ENCODE data around the gene NFIB.

The NFIB gene

DNA sequence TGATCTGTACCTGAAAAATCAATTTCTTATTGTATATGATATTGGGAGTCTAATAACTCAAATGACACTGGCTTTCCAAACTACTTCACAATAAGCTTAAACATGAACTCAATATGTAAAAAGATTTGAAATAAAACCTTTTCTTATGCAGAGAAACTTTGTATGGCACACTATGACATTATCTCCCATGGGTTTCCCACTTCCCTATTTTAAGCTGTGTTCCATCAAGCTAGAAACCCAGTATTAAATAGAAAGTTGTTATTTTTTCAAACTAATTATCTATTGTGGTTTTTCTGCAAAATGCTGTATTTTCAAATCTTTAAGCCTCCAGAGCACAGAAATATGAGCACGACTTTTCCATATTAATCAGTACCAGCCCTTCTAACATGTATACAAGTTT, 174.7 kb downstream of the NFIB start:
- DNase-seq: no peak

- DNase-seq: no peak
Measured at GRCh38 chr9:14136646-14137370, 177.1 kb downstream of the NFIB start.

- peak; percentile 30 for DNase-seq
Measured at GRCh38 chr9:14136047-14136635, 177.8 kb downstream of the NFIB start.

DNA sequence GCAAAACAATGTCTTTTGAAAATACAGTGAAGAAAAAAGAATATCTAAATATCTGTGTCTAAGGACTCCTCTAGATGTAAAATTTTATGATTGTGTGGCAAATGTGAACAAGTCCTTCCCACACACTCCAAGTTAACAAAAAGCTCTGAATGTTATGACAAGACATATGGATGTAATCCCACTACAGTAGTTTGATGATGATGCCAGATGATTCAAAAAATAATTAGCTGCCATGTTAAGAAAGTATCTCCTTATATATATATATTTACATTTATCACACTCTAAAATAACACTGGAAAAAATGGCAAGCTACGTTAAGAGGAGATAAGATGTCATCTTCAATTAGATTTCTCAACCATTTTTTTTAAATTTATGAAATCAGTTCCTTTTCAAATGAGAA, 178.5 kb downstream of the NFIB start:
- DNase-seq: no peak

DNA sequence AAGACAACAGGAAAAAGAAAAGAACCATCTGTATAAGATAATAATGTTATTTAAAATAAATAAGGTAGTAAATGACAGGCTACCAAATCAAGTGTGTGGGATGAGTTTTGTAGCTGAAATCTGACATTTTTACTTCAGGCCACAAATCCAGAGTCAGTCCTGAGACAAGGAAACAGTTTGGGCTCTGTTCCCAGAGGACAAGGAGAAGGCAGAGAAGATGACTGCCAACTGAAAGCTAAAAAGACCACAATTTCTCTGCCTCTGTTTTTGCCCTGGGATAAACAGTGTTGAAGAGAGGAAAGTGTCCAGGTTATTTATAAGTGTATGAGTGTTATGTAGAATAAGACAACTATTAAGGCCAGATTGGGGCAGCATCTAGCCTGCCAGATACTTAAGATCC, 180.5 kb downstream of the NFIB start:
- DNase-seq: no peak

DNA sequence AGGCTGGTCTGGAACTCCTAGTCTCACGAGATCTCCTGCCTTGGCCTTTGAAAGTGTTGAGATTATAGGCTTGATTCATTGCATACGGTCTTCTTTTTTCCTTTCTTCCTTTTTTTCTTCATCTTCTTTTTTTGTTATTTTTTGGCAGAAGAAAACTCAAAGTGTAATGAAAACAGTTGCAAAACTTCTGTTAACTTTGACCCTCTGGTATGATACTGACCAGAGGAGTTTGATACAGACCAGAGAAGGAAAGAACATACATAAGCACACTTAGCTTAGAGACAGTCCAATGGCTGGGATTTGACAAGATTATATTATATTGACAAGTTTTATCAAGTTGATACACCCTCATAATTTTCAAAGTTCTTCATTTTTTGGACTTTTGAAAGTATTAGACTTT, 181.2 kb downstream of the NFIB start:
- DNase-seq: no peak

GRCh38 chr9:14131356-14132088, 182.4 kb downstream of the NFIB start:
- peak; percentile 75 for DNase-seq

GRCh38 chr9:14127656-14128055, 186.3 kb downstream of the NFIB start:
- no peak for DNase-seq

DNA sequence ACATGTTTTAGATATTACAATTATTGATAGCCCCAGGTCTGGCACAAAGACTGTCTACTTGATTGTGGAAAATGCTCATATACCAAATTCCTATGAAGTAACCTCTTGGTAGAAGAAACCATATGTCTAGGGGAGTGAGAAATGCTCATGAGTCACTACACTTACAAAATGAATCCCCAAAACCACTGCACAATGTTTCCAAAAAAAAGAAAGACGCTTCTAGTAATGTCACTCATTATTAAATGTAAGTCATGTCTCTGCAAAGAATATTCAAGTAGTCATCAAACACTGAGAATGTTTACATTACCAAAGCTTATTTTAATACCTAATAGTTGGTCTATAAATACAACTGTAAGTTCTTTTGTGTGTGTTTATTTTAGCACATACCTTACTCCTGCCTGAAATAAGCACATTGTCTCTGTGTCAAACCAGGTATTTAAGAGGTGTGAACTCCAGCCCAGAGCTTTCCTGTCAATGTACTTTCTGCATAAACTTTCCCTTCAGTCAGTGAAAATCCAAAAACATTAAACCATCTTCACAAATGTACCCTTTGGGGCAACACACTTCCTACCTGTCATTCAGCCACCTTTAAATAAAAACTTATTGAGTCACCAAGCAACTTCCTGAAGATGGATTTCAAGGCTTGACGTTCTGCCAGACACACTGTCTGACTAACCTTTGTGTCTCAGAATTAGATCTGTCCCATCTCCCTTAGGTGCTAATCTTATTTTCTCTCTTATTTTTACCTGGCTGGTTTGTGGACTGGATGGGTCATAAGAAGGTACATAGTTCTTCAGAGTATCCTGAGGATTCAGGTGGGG, 194.0 kb downstream of the NFIB start:
- no peak for DNase-seq

DNA sequence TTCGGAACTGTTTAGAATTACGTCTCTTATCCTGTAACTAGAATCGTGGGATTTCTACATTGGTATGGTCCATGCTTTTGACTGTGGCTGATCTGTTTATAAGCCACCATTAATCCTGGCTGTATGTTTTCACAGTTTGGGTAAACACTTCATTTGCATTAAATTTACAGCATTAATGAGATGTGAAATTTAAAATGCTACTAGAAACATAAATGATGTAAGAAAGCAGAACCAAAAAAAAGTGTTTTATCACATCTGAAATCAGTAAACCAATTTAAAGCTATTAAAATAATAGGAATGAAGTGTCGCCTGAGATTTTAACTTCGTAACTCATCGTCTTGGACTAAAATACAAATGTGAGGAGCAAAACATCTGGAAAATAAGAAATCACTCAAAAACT, 201.7 kb downstream of the NFIB start:
- no peak for DNase-seq

- no peak for DNase-seq
Measured at GRCh38 chr9:14111696-14112095, 202.2 kb downstream of the NFIB start.

DNA sequence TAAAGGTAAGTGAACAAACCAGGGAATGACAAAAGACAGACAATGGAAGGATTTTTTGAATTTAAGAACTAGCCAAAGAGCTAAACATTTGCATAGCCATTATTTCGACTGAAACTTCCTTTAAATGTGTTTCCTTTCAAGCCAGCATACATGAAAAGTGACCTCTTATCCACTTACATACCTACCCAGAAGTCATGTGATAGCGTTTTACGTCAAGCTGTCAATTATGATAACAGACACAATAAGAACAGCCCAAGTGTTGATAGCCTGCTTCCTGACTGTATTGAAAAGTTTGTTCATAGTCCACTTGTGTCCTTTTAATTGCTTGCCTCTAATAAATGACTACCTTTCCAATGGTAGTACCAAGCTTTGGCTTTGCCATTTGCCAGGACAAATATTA, 206.0 kb downstream of the NFIB start:
- DNase-seq: no peak

DNA sequence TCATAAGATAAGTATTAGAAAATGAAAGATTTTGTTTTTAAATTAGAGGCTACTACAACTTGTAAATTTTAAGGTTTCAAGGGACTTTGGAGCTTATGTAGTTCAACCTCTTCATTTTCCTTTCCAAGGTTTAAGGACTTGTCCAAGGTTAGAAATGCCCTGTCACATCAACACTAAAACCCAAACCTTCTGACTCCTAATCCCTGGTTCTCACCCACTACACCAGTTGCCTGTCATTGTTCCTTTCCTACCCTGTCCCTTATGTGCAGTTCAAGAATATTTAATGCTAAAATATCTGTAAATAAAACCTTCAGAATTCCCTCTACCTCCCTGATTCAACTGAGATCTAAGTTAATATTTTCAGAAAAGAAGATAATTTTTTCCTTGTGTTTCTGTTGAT, 206.4 kb downstream of the NFIB start:
- no peak for DNase-seq

- DNase-seq: no peak
Measured at GRCh38 chr9:14106699-14107098, 207.2 kb downstream of the NFIB start.

- no peak for DNase-seq
Measured at GRCh38 chr9:14104496-14104895, 209.4 kb downstream of the NFIB start.

DNA sequence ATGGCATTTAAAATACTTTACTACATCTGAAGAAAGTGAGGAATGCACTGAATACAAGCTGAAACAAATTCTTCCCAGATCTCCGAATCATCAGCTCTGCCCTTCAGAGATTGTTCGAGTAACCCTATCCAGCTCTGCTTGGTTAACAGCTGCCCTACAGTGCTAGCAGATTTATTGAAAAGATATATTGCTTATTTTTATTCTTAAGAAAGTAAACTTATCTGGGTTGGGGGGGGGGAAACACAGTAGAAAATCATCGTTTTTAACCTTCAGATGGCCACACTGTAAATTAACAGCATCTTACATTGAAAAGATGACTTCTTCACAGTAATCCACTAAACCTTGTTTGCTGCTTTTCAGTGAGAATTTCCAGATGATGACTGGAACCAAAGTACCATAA, 210.8 kb downstream of the NFIB start:
- DNase-seq: no peak

GRCh38 chr9:14099737-14100136, 214.2 kb downstream of the NFIB start:
- no peak for DNase-seq

GRCh38 chr9:14098486-14099180, 215.3 kb downstream of the NFIB start:
- DNase-seq: no peak

DNA sequence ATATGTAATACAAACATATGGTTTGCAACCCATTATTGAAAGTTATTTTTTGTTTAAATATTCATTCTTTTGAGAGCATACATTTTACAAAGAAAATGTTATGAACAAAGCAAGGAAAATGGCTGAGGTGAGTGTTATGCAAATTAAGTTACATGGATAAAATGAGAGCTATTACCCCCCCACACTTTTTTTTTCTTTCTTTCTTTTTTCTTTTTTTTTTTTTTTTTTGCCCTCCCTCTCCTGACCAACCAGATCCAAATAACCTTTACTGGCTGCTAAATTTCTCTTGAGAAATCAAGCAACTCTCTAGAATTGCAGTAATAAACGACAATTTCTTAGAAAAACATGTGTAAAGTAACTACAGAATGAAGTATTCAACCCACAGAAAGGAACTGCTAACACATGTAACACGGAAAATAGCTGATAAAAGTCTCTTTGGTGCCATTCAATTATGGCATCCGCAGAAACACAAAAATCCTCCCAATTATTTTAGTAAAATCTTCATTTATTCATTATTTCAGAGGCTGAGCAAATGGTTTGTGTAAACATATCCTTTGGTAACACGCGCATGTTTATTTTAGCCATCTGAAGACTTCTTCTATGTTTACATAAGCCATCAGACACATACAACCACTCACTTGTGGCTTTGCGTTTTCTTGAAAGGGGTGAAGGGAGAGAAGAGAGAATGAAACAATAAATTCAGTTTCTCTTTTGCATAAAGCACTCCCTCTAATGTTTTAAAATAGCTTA, 216.1 kb downstream of the NFIB start:
- DNase-seq: no peak

- peak; percentile 41 for DNase-seq
Measured at GRCh38 chr9:14097215-14097614, 216.7 kb downstream of the NFIB start.

DNA sequence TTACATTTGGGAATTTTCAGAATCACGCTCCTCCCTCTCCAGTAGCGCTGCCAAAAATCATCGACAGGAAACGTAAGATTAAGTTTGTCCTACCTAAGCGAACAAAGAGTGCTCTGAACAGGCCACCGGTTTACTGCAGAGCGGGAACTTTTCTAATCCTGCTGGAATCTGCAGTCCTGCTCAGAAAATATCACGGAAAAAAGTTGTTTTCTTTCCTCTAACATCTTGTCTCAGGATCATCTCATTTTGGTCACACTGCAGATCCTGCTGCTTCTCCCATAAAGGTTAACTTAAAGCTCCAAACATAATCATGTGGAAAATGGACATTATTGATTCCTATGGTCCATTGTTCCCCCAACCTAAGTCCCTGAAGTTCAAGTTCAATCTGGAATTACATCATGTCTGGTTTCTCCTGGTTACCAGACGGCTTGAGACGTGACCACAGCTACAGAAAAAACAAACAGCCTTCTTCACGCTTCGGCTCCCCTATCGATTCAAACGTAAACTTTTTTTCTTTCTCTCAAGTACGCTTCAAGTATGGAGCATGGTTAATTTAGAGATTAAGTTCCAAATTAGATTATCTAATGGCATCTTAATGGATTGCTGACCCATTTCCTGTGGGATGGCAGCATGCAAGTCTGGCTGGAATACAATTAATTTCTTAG, 217.6 kb downstream of the NFIB start:
- peak; percentile 85 for DNase-seq
